ENCODE results near the gene WDR44.
"Not testable (repeated sequence)": the region's sequence is repeated elsewhere in the genome, so short reads cannot be mapped to it uniquely, and the experiment has no call there.

The WDR44 gene, protein sequence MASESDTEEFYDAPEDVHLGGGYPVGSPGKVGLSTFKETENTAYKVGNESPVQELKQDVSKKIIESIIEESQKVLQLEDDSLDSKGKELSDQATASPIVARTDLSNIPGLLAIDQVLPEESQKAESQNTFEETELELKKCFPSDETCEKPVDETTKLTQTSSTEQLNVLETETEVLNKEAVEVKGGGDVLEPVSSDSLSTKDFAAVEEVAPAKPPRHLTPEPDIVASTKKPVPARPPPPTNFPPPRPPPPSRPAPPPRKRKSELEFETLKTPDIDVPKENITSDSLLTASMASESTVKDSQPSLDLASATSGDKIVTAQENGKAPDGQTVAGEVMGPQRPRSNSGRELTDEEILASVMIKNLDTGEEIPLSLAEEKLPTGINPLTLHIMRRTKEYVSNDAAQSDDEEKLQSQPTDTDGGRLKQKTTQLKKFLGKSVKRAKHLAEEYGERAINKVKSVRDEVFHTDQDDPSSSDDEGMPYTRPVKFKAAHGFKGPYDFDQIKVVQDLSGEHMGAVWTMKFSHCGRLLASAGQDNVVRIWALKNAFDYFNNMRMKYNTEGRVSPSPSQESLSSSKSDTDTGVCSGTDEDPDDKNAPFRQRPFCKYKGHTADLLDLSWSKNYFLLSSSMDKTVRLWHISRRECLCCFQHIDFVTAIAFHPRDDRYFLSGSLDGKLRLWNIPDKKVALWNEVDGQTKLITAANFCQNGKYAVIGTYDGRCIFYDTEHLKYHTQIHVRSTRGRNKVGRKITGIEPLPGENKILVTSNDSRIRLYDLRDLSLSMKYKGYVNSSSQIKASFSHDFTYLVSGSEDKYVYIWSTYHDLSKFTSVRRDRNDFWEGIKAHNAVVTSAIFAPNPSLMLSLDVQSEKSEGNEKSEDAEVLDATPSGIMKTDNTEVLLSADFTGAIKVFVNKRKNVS
- 56.5 to 68.7 (median 62.9) reads per million in 4 experiments for total RNA-seq

DNA sequence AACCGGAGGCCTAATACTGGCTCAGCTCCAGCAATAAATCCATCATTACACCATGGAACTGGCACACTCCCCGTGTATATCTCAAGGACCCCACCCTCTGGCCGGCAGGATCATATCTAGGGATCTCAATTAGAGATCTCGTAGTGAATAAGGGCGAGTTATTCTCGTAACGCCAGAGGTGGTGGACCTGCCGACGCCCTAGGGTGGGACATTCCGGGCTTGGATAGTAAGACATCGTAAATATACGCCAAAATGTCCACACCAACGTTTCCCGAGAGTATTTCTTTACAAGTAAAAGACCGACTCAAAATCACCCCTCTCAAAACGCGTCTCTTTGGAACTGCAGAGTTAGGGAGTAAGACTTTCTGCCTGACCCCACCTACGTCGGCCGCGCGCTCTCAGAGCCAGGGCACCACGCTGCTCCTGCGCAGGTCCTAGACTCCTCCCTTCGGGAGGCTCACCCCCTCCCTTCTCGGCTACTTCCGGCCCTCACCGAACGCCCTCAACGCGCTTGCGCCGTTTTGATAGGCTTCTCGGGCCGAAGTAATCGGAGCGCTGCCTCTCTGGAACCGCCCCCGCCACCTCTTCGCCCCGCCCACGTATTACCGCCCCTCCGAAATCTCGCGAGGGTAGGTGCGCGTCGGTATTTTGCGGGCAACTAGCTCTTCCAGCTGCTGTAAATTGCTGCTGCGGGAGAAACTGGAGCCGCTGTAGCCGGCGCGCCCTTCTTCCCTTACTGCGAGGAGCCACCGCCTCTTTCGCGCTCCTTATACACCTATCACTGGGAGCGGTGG is at the start of gene WDR44:
WDR44 (plus strand) TSS at position 643 of the 794 bp plus-strand sequence. CDS start 398 bp downstream, outside the sequence.
- DNase-seq = peak; percentile 90

DNA sequence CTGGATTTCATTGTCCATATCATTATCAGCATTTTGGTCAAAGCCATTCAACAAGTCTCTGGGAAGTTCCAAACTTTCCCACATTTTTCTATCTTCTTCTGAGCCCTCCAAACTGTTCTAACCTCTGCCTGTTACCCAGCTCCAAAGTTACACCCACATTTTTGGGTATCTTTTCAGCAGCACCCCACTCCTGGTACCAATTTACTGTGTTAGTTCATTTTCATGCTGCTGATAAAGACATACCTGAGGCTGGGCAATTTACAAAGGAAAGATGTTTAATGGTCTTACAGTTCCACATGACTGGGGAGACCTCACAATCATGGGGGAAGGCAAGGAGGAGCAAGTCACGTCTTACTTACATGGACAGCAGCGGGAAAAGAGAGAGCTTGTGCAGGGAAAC is 40.1 kb upstream of the WDR44 start:
- not testable (repeated sequence) for DNase-seq

DNA sequence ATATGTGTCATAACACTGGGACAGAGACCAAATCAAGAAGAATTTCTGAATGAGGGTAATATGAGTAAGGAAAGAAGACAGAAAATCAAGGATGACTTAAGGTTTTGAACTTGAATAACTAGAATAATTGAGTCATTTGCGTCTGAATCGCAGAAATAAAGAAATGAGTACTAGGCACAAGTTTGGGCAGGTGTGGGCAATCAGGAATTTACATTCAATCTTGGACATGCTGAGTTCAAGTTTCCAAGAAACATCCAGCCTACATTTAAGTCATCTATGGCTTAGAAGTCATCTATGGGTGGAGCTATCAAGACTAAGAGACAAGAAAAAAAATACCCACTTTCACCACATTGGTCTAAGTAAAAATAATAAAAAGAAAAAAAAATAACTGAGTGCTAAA is 30.4 kb upstream of the WDR44 start:
- DNase-seq = no peak

DNA sequence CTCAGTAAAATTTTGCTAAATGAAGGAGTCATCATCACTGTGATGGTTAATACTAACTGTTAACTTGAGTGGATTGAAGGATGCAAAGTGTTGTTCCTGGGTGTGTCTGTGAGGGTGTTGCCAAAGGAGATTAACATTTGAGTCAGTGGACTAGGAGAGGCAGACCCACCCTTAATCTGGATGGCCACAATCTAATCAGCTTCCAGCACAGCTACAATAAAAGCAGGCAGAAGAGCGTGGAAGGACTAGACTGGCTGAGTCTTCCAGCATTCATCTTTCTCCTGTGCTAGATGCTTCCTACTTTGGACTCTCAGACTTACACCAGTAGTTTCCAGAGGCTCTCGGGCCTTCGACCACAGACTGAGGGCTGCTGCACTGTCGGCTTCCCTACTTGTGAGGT is 21.3 kb upstream of the WDR44 start:
- DNase-seq = no peak

DNA sequence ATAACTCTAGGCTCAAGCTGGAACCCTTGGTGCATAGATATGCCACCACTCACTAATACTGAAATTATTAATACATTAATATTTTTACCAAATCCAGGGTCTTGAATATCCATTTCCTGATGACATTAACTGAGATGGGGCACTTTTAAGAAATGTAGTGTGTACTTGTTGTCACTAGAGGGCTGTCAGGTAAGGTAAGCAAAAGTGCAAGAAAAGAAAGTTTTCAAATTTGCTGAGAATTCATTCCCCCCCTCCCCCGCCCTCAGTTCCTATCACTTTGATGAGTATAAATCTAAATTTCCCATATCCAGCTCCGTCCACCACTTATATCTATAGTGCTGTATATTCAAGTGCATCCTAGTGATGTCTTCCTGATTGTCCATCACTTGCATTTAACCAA is 20.5 kb upstream of the WDR44 start:
- DNase-seq = no peak

DNA sequence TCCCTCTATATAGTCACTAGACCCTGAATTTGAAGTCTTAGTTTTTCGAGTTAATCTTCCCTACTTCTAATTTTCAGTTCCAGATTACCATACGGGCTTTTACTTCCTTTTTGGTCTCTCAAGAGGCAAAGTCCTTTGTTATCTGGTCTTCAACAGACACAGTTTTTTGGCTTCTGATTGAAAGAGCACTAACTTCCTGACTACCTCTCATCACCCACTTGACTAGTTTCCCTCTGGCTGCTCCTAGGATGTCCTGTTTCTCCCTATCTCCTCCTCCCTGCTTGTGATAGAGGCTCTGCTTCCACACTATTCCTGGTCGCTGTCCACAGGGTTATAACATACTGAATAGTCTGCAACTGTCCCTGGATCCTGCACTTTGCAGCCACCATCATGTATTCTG is 16.7 kb upstream of the WDR44 start:
- no peak for DNase-seq

DNA sequence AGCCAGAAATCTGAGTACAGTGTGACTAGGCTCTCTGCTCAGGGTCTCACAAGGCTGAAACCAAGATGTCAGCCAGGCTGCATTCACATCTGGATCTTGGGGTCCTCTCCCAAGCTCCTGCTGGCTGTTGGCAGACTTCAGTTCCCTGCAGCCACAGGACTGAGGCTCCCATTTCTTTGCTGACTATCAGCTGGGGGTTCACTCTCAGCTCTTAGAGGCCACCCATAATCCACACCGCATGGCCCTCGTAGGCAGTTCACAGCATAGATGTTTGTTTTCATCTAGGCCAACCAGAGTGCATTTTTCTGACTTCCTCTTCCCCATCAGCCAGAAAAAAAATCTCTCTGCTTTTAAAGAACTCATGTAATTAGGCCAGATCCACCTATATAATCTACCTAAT is 8.2 kb upstream of the WDR44 start:
- no peak for DNase-seq

DNA sequence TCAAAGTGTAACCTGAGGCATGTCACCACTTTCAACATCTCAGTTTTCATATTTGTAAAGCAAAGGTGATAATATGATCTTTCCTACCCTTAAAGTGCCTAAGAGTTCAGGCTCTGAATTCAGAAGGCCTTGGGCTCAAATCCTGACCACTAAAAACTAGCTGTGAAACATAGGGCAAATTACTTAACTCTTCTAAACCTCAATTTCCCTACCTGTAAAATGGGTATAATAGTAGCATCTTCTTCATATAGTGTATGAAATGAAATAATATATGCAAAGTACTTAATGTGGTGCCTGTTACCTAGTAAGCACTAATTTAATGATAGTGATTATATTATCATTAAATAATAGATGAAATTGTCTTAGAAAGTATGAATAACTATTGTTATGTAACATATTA is 7.0 kb upstream of the WDR44 start:
- no peak for DNase-seq

DNA sequence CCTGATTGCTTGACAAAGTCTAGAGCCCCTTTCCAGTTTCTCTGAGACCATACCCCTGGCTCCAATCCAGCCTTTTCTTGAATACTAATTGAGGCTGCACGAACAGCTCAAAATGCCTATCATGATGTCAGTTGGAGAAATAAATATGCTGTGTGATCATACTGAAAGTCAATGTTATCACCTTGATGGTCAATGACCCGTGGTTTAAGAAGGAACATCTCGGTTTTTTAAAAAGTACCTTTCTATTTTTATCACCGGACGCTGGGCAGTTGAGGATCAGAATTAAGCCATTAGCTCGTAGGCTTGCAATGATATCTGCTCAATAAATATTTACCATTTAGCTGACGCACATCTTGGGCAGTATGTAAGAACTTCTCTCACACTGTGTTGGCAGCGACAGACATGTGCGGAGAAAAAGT is 852 bp upstream of the WDR44 start:
- no peak for DNase-seq

DNA sequence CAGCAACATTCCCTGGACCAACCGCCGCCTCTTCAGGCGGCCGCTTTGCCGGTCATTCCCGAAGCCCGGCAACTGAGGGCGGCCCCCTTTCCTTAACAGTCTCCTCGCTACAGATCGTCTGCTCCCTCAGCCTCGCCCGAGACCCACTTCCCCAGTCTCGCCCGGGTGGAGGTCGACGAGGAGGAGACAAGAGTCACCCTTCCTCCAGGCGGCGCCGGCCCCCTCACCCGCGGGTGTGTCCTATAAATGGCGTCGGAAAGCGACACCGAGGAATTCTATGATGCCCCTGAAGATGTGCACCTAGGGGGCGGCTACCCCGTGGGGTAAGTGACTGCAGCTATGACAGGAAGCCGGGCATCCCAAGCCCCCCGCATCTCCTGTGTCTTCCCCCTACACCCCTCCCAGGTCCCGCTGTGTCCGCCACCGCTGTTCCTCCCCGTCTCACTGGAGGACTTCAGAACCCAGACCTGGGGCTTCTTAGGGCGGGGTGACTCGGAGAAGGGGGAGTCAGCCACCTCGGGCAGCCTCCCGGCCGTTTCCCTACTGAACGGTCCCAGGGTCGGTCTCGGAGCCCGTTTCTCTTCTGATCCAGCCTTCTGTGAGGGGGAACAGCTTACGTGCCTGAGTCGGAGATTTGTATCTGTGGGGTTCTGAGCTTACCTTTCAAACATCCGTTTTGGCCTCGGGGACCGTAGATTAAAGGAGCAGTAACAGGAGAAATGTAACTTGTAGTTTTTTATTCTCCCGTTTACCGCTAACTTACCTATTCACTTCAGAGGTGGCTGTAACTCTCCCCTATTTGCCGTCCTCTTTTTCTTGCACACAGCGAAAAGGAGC is 570 bp downstream of the WDR44 start:
- DNase-seq = peak; percentile 53

DNA sequence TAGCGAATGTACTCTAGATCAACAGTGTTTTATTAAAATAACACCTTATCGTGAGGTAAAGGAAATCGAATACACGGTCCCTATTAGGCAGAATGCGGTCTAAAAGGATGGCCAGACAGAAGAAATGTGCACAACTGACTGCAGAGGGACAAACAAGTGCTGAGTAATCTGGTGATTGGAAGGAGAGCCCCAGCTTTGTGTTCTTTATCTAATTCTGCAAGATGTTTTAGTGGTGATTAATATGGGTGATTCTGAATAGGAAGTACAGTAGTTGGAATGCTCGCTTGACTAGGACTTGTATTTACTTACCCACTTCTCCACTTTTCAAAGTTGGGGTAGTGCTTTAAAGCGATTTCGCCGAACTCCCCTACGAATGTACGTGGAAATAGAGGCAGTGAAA is 1.2 kb downstream of the WDR44 start:
- no peak for DNase-seq

DNA sequence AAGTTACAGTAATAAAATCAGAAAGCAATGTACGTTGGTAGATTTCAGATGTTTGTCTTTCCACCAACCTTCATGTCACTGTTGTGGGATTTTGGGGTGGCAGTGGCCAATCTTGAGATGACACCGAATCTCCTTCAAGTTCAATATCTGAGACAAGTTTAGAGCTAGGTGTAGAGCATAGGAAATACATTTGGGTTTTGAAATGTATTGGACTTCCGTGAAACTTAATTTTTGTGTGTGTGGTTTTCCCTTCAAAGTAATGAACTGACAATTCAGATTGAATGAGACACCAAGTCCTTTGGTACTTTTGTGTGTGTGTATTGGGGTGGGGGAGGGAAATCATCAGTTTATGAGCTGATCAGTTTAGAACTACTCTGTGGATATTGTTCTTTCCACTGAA is 1.8 kb downstream of the WDR44 start:
- DNase-seq = no peak

DNA sequence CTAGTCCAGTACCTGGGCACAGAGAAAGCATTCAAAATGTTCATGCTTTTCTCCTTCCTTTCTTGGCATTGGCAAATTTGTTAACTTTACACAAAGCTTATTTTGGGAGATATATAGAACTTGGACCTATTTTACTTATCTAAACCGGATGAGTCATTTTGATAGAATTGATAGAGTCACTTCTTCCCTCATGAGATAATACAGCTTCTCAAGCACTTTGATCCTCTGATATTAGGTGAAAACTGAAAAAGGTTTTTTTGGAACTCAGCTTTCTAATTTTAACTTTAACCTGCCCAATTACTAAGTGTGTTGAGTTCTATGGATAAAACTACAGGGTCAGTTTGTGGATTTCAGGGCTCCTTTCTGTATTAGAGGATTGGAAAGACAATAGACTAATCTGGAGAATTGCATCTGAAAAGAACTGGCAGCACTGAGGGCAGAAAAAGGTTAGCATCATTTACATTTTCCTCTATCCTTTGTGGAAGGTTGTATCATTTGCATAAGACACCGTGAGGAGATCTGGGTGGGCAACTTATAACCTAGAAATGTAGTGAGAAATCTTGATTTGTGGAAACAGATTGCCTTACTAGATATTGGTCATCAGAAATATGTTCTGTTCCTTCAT is 2.4 kb downstream of the WDR44 start:
- DNase-seq = no peak

DNA sequence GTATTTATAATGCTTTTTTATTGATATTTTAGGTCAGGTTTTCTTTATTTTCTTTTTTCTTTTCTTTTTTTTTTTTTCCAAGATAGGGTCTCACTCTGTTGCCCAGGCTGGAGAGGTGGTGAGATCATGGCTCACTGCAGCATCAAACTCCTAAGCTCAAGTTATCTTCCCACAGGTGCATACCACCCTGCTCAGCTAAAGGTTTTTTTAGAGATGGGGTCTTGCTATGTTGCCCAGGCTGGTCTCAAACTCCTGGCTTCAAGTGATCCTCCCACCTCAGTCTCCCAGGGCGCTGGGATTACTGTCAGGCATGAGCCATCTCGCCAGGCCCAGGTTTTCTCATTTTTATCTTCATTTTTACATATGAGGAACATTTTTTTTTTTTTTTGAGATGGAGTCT is 3.3 kb downstream of the WDR44 start:
- no peak for DNase-seq

DNA sequence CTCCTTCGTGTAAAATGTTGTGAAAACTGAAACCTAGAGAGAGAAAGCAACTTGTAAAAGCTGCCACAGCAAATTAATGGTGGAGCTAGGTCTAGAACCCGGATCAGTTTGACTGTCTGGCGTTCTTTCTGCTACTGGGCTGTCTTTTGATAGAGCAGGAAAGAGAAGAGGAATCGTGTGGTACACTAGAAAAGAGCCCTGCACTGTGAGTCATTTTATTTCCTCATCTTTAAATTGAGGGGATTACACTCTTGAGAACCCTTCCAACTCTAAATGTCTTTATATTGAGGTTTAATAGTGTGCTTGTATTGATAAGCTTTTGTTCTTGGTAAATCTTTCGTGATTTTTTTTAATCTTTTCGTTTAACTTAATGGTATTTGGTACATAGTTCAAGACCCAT is 4.3 kb downstream of the WDR44 start:
- DNase-seq = no peak

DNA sequence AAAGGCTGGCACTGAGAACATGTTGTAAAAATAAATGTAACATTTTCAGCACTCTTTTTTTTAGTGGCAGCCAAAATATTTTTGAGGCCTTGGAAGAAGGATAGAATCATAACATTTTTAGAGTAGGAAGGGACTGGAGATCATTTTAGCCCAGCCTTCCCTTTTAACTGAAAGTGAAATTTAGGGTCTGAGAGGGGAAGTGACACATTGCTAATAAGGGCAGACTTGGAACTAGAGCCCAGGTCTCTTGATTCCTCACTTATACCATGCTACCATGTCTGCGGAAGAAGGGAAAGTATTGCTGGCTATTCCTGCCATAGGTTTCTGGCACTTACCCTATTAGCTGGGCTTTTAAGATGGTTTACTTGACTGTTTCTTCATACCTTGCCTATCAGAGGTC is 4.8 kb downstream of the WDR44 start:
- DNase-seq = no peak

DNA sequence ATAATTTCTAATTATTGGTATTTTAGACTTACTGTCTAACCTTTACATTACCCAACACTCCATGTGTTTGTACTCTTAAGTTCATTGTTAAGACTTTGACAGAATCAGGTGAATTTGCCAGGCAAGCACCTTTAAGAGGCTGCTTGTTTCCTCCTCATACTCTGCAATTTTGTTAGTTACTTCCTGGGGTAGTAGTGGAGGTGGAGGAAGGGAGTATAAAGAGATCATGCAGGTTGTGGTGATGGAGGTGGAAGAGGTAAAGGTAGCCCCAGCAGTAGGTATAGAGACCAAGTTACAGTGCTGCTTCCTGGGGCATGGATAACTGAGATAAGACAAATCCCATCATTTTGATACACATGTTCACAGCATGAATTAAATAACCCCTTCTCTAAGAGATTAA is 6.7 kb downstream of the WDR44 start:
- no peak for DNase-seq

DNA sequence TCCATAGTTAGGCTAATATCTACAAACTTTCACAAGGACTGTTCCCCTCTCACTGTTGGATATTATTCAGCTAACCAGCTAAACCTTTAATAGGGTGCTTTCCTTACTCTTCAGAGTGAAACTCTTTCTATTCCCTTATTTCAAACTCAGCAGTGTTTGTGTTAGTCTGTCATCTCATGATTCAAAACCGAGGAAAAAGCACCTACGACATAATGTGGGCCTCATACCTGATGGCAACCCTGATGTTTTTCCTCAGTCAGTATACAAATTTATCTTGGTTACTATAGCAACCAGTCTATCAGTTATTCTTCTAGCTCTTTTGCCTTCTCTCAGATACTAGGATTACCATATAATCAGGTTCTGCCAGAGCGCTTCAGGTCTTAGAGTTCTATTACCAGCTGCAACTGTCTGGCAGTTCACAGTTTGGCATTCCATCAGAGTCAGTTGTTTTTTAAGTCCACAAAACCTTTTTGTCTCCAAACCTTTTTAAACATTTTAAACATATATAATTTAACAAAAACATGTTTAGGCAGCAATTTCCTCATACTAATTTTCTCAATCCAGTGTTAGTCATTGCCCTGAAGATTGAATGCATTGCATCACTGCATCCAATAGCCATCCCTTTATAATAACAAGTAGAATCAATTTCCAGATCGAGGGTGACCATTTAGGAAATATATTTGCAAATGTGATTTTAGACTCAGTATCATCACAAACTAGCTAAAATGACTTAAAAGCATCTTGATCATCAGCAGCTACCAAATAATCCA is 7.4 kb downstream of the WDR44 start:
- no peak for DNase-seq

DNA sequence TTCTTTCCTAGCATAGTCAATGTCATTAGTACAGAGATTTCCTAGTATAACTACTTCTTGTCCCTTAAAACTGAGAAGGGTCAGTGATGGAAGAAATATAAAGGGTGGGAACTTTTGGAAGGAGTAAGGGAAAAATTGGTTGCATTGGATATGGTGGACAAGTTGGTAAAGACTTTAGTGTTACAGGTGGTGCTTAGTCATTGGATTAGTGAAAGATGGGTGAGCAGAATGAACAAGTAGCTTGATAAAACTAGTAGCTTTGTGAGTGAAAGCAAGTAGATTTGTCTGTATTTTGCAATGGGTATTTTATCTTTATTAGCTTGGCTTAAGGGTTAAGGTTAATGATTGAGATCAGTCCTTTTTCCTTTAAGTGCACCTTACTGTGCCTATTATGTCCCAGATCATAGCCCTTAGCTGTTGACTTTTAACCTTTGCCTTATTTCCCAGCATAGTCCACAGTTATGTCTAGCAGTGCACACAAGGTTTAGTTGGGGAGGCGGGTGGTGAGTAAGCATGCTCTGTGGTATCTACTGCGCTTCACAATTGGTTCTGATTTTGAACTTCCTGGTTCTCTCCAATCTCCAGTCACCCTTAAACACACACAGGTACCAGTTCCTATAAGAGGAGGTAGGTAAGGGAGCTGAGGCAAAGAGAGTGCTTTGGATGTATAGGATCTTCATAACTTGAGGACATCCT is 9.5 kb downstream of the WDR44 start:
- no peak for DNase-seq

DNA sequence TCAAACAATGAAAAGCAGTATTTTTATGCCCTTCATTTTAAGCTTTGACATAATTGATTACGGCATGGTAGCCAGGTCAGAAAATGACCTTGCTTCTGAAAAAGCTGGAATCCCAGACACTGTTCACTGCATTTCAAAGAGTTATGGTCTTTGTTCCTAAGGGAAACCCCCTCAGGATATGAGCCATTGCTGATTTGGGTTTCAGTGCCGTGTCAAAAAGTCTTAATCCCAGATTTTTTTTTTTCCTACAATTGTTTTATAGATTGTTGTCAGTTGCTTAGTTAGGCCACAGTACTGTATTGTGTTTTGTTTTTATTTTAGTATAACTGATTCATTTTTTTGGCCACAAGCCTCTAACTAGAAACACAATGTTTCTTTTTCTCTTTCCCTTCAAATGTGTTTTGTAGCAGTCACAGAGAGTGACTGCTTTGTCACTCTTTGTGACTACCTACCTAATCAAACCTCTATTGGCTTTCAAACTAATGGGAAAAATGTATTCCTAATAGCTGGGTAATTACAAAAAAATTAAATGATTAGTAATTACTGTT is 10.3 kb downstream of the WDR44 start:
- no peak for DNase-seq

Data from effector CD8-positive, alpha-beta T cell (primary cell).